ENCODE results near the gene CD226.

DNA sequence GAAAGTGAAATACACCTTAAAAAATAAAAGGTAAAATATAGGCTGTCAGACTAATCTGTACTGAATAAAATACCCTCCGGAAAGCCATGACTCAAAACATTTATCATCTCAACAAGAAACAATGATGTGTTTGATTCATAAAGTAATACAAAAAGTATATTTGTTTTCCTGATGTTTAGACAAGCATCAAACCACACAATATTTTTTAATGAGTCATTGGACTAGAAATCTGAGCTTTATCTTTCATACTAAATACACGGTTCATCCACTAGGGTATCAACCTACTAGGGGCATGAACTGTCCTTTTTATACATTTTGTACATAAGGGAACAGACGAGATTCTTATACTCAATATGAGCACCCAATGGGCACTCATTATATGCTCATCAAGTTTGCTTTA lies 31.3 kb downstream of the CD226 start:
- TF ChIP-seq, protein P1, sequence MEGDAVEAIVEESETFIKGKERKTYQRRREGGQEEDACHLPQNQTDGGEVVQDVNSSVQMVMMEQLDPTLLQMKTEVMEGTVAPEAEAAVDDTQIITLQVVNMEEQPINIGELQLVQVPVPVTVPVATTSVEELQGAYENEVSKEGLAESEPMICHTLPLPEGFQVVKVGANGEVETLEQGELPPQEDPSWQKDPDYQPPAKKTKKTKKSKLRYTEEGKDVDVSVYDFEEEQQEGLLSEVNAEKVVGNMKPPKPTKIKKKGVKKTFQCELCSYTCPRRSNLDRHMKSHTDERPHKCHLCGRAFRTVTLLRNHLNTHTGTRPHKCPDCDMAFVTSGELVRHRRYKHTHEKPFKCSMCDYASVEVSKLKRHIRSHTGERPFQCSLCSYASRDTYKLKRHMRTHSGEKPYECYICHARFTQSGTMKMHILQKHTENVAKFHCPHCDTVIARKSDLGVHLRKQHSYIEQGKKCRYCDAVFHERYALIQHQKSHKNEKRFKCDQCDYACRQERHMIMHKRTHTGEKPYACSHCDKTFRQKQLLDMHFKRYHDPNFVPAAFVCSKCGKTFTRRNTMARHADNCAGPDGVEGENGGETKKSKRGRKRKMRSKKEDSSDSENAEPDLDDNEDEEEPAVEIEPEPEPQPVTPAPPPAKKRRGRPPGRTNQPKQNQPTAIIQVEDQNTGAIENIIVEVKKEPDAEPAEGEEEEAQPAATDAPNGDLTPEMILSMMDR (conservative IDR thresholded peaks at IDR 0.05; ENCODE audit: low read depth, low read length), result 0 out of 2 replicates have a peak, but pooled peaks have one; percentile 13
- TF ChIP-seq POLR2A (IDR thresholded peaks at IDR 0.05; ENCODE audit: low read depth, low read length), result no peak

All from IMR-90 (cell line).